GM12892 (cell line): ENCODE results near the gene PRDM16.

Experiments used
- POLR2A ChIP-seq: IDR thresholded peaks from 2 replicates; pipeline ENCODE4 v1.6.1; 2011; ENCODE audit warnings: low read depth, low read length, control low read depth
- TAF1 ChIP-seq: IDR thresholded peaks from 2 replicates; pipeline ENCODE4 v1.6.1; 2011; ENCODE audit warnings: low read depth, mild to moderate bottlenecking, control low read depth, low read length, borderline replicate concordance

- no peak for TF ChIP-seq TAF1
- no peak for TF ChIP-seq POLR2A
These were observed 39.5 kb upstream of the PRDM16 start for GRCh38 chr1:3029481-3029961.
